ENCODE data around the gene PACRG.

DNA sequence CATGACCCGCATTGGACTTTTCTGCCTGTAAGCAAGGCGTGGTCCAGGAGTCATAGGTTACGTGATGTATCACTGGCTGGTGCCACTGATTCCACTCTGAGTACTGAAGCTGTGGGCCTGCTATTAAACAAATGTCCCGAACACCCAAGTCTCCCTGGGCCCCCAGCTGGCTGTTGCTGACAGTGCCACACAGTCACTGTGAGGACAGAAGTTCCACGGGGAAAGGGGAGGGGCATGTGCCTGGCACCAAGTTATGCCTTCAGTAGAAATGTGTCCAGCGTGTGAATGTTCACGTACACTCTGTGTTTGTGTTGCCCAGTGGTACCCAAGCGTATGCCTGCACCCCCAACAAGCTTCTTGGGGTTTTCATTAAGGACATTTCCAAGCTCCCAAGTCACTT is 515.3 kb downstream of the PACRG start:
- TF ChIP-seq EZH2phosphoT487 (IDR thresholded peaks at IDR 0.05; ENCODE audit: unreplicated experiment) (no peak), REST (IDR thresholded peaks at IDR 0.05; ENCODE audit: unreplicated experiment) (no peak), JUNB (IDR thresholded peaks at IDR 0.05; ENCODE audit: unreplicated experiment) (no peak), CTCF (conservative IDR thresholded peaks at IDR 0.05; ENCODE audit: low read depth in 2 of 2) (no peak), EZH2 (IDR thresholded peaks at IDR 0.05; ENCODE audit: low read depth, unreplicated experiment) (no peak)
